CD14-positive monocyte (primary cell): Measurements from ENCODE around the gene APMAP. TPM values are rescaled to one million over a fixed set of nuclear protein-coding genes. Genes with fewer than 3 reads are reported as not detected.

Experiments used
- DNase-seq, 3 donors: peaks; one replicate each; pipeline ENCODE4 v3.0.0-alpha.2; 2011 to 2022
- H2AFZ ChIP-seq: 2 replicates; pipeline ENCODE4 v1.6.0; 2012; ENCODE audit warnings: mild to moderate bottlenecking, low read depth, low read length, inconsistent platforms; ENCODE audit not compliant: insufficient read depth, poor library complexity, severe bottlenecking
- H3K27ac ChIP-seq, 2 donors: 1 replicate in 1 of 2; 2 replicates in 1 of 2; pipeline ENCODE4 v1.5.1; 2012 to 2013; ENCODE audit warnings: low read length in 2 of 2, control low read depth in 1 of 2, inconsistent platforms in 1 of 2, low read depth in 1 of 2, mild to moderate bottlenecking in 1 of 2
- H3K27me3 ChIP-seq, 2 donors: one replicate each; pipeline versions ENCODE4 v1.6.0 to v1.6.1; 2011 to 2013; ENCODE audit warnings: low read length in 2 of 2; ENCODE audit not compliant: control insufficient read depth in 2 of 2, insufficient read depth in 2 of 2
- H3K36me3 ChIP-seq, 2 donors: replicated peaks in 1 of 2; 1 replicate in 1 of 2; 2 replicates in 1 of 2; pipeline versions ENCODE4 v1.5.1 to v1.6.1; 2012 to 2013; ENCODE audit warnings: low read length in 2 of 2, control low read depth in 1 of 2, inconsistent platforms in 1 of 2, mild to moderate bottlenecking in 1 of 2; ENCODE audit not compliant: insufficient read depth in 2 of 2, control insufficient read depth in 1 of 2
- H3K4me1 ChIP-seq, 2 donors: 1 replicate in 1 of 2; 2 replicates in 1 of 2; pipeline versions ENCODE4 v1.5.1 to v1.6.1; 2012 to 2013; ENCODE audit warnings: low read length in 2 of 2, control low read depth in 1 of 2, inconsistent platforms in 1 of 2, mild to moderate bottlenecking in 1 of 2, moderate library complexity in 1 of 2; ENCODE audit not compliant: insufficient read depth in 2 of 2, control insufficient read depth in 1 of 2
- H3K4me2 ChIP-seq: replicated peaks from 2 replicates; pipeline ENCODE3; 2012; ENCODE audit warnings: low read length, moderate library complexity, mild to moderate bottlenecking; ENCODE audit not compliant: poor library complexity, severe bottlenecking; ENCODE audit errors: extremely low read depth
- H3K4me3 ChIP-seq, 3 experiments: fragments of 200-600 bp in 1 of 3; sonication (generic) in 1 of 3; replicated peaks in 1 of 3; 1 replicate in 2 of 3; 2 replicates in 1 of 3; pipeline ENCODE4 v1.5.1; 2011 to 2013; ENCODE audit warnings: low read length in 3 of 3, mild to moderate bottlenecking in 3 of 3, control low read depth in 2 of 3, low read depth in 2 of 3, inconsistent platforms in 1 of 3, moderate library complexity in 1 of 3
- H3K79me2 ChIP-seq: 2 replicates; pipeline ENCODE4 v1.6.0; 2012; ENCODE audit warnings: mild to moderate bottlenecking, control low read depth, inconsistent platforms, low read length, moderate library complexity; ENCODE audit not compliant: insufficient read depth
- H3K9ac ChIP-seq: 2 replicates; pipeline ENCODE4 v1.6.0; 2017; ENCODE audit warnings: low read length, mild to moderate bottlenecking; ENCODE audit not compliant: insufficient read depth, poor library complexity, severe bottlenecking
- H3K9me3 ChIP-seq, 2 donors: replicated peaks in 1 of 2; 1 replicate in 1 of 2; 2 replicates in 1 of 2; pipeline versions ENCODE4 v1.5.1 to v1.6.1; 2012 to 2013; ENCODE audit warnings: low read length in 2 of 2, control low read depth in 1 of 2; ENCODE audit not compliant: control insufficient read depth in 1 of 2, insufficient read depth in 1 of 2
- H4K20me1 ChIP-seq: 2 replicates; pipeline ENCODE4 v1.6.0; 2012; ENCODE audit warnings: mild to moderate bottlenecking, low read length, control low read depth, moderate library complexity; ENCODE audit not compliant: insufficient read depth
- H3K27ac Mint-ChIP-seq, 7 donors: one replicate each; pipeline ENCODE4 v1.8.0; 2020; ENCODE audit warnings: mild to moderate bottlenecking in 7 of 7, mixed read lengths in 7 of 7, moderate library complexity in 6 of 7, inconsistent platforms in 2 of 7
- H3K27me3 Mint-ChIP-seq, 3 donors: one replicate each; pipeline ENCODE4 v1.8.0; 2021 to 2022; ENCODE audit warnings: low read depth in 3 of 3, mild to moderate bottlenecking in 3 of 3, mixed read lengths in 3 of 3, moderate library complexity in 3 of 3, inconsistent platforms in 1 of 3
- H3K36me3 Mint-ChIP-seq, 2 donors: one replicate each; pipeline ENCODE4 v1.8.0; 2020; ENCODE audit warnings: mixed read lengths in 2 of 2, inconsistent platforms in 1 of 2, mild to moderate bottlenecking in 1 of 2
- H3K4me1 Mint-ChIP-seq: one replicate; pipeline ENCODE4 v1.8.0; 2020; ENCODE audit warnings: mild to moderate bottlenecking, mixed read lengths
- H3K4me3 Mint-ChIP-seq, 2 donors: one replicate each; pipeline ENCODE4 v1.8.0; 2020; ENCODE audit warnings: mild to moderate bottlenecking in 2 of 2, mixed read lengths in 2 of 2, moderate library complexity in 1 of 2
- H3K9me3 Mint-ChIP-seq, 7 donors: one replicate each; pipeline ENCODE4 v1.8.0; 2020 to 2022; ENCODE audit warnings: mixed read lengths in 7 of 7, mild to moderate bottlenecking in 6 of 7, moderate library complexity in 6 of 7, inconsistent platforms in 2 of 7
- CTCF ChIP-seq: fragments of 200-600 bp; IDR thresholded peaks from one replicate; pipeline ENCODE4 v1.8.0; 2022; ENCODE audit warnings: antibody characterized with exemption, mild to moderate bottlenecking
- WGBS: methylation state at CpG from one replicate; pipeline ENCODE4 v1.1.5; 2013; ENCODE audit warnings: missing lambda C conversion rate; ENCODE audit not compliant: insufficient coverage; 5-methylcytosine and 5-hydroxymethylcytosine counted together
- intact Hi-C, 2 donors: fragments of 100-400 bp; cut with micrococcal nuclease; formaldehyde crosslinking; loops; one replicate each; pipeline versions ENCODE4 v1.15.0 to v1.15.1; 2023
- polyA plus RNA-seq, 3 donors: library from polyadenylated mRNA; depleted of rRNA in 1 of 3; unstranded in 2 of 3; stranded (reverse) in 1 of 3; fragments of 300-500 nt in 2 of 3; fragments of >200 nt in 1 of 3; fragmentation: Illumina TruSeq in 2 of 3; gene quantifications; 1 replicate in 2 of 3; 2 replicates in 1 of 3; pipeline ENCODE4 v1.2.3, GENCODE V29; 2012 to 2021

APMAP gene
- polyA plus RNA-seq, 3 donors = 26.9 to 74.0 (median 73.2) TPM

GRCh38 chr20:25033265-25033923 lies 40.8 kb upstream of the APMAP start:
- H3K79me2 ChIP-seq = no peaks in the 10 kb centered on the region
- H3K9me3 ChIP-seq = no peaks in the 10 kb centered on the region
- peaks cover 10% of the 10 kb centered on the region for H4K20me1 ChIP-seq
- no peak overlapping the region for H3K4me2 ChIP-seq
- H3K9ac ChIP-seq = no peak overlapping the region
- Mint-ChIP-seq H3K27ac (peak overlapping the region in 2 of 7 donors; percentile 16 to 57), H3K27me3 (no peaks in the 10 kb centered on the region), H3K9me3 (no peaks in the 10 kb centered on the region), H3K36me3 (peaks cover 14 to 18% of the 10 kb centered on the region in 2 donors), H3K4me1 (peaks cover 25% of the 10 kb centered on the region), H3K4me3 (no peak overlapping the region)
- H2AFZ ChIP-seq = no peak overlapping the region
- no peak overlapping the region for H3K4me3 ChIP-seq
- TF ChIP-seq CTCF = no peak
- peaks cover 10 to 23% of the 10 kb centered on the region in 2 donors for H3K36me3 ChIP-seq
- intact Hi-C loops = no loop called here
- 88% methylated on average over 5 of the region's 6 CpGs for WGBS
- H3K4me1 ChIP-seq = peaks cover 14 to 15% of the 10 kb centered on the region in 2 donors
- H3K27ac ChIP-seq = no peak overlapping the region
- DNase-seq = no peak
- H3K27me3 ChIP-seq = no peaks in the 10 kb centered on the region

- no peak overlapping the region for H3K4me3 Mint-ChIP-seq
- H2AFZ ChIP-seq = no peak overlapping the region
- intact Hi-C loops = no loop called here
- H3K27me3 ChIP-seq = no peaks in the 10 kb centered on the region
- TF ChIP-seq CTCF = no peak
- H3K4me1 ChIP-seq = peaks cover 14 to 15% of the 10 kb centered on the region in 2 donors
- no peak for DNase-seq
- no peak overlapping the region for H3K4me2 ChIP-seq
- no peak overlapping the region for H3K27ac ChIP-seq
- H3K4me1 Mint-ChIP-seq = peaks cover 20% of the 10 kb centered on the region
- H3K27ac Mint-ChIP-seq = peak overlapping the region in 1 of 7 donors; percentile 25
- WGBS = 98% methylated on average over 25 of the region's 29 CpGs
- H3K27me3 Mint-ChIP-seq = no peaks in the 10 kb centered on the region
- no peaks in the 10 kb centered on the region for H3K9me3 Mint-ChIP-seq
- no peaks in the 10 kb centered on the region for H3K79me2 ChIP-seq
- H4K20me1 ChIP-seq = peaks cover 6% of the 10 kb centered on the region
- H3K36me3 ChIP-seq = peaks cover 10 to 23% of the 10 kb centered on the region in 2 donors
- H3K36me3 Mint-ChIP-seq = peaks cover 14 to 18% of the 10 kb centered on the region in 2 donors
- no peak overlapping the region for H3K9ac ChIP-seq
- H3K4me3 ChIP-seq = no peak overlapping the region
- H3K9me3 ChIP-seq = no peaks in the 10 kb centered on the region
Measured at GRCh38 chr20:25032478-25033264, 40.1 kb upstream of the APMAP start.
